Uterus (tissue), 4 donors: ENCODE data around the gene SIGLEC15. TPM values are rescaled to one million over a fixed set of nuclear protein-coding genes. Genes with fewer than 3 reads are reported as not detected.

Source experiments
- DNase-seq, 2 donors: peaks; one replicate each; pipeline ENCODE4 v3.0.0-alpha.2; 2019 to 2020
- H3K27ac ChIP-seq, 2 donors: fragments of 200-600 bp; sonication (generic); 1 replicate in 1 of 2; 2 replicates in 1 of 2; pipeline ENCODE4 v1.5.1; 2016 to 2018
- H3K27me3 ChIP-seq, 2 donors: fragments of 200-600 bp; sonication (generic); one replicate each; pipeline ENCODE4 v1.5.1; 2018 to 2019; ENCODE audit warnings: control low read depth in 1 of 2
- H3K36me3 ChIP-seq, 2 donors: fragments of 200-600 bp; sonication (generic); one replicate each; pipeline ENCODE4 v1.5.1; 2019; ENCODE audit warnings: control low read depth in 1 of 2
- H3K4me1 ChIP-seq, 2 donors: fragments of 200-600 bp; sonication (generic); one replicate each; pipeline ENCODE4 v1.5.1; 2018 to 2019; ENCODE audit warnings: control low read depth in 1 of 2
- H3K4me3 ChIP-seq, 2 donors: fragments of 200-600 bp; sonication (generic); 1 replicate in 1 of 2; 2 replicates in 1 of 2; pipeline ENCODE4 v1.5.1; 2018 to 2019; ENCODE audit warnings: mild to moderate bottlenecking in 1 of 2
- H3K9me3 ChIP-seq, 2 donors: fragments of 200-600 bp; sonication (generic); one replicate each; pipeline ENCODE4 v1.5.1; 2019; ENCODE audit warnings: control low read depth in 1 of 2
- CTCF ChIP-seq, 4 experiments: fragments of 200-600 bp in 2 of 4; fragments of 450-650 bp in 2 of 4; sonication (generic) in 2 of 4; IDR thresholded peaks; one replicate each; pipeline ENCODE4 v1.5.1; 2016 to 2019; ENCODE audit warnings: antibody characterized with exemption in 4 of 4, mild to moderate bottlenecking in 2 of 4, moderate library complexity in 1 of 4
- POLR2A ChIP-seq, 2 donors: fragments of 450-650 bp; IDR thresholded peaks; one replicate each; pipeline ENCODE4 v1.6.1; 2016; ENCODE audit warnings: antibody characterized with exemption in 2 of 2, mild to moderate bottlenecking in 1 of 2, moderate library complexity in 1 of 2
- intact Hi-C: fragments of 100-400 bp; cut with DNase I; formaldehyde crosslinking; loops from one replicate; pipeline ENCODE4 v1.15.1; 2023; ENCODE audit warnings: low total_unique reads
- total RNA-seq, 4 donors: library from RNA; depleted of rRNA in 3 of 4; stranded (reverse); fragments of >200 nt in 3 of 4; gene quantifications; one replicate each; pipeline versions ENCODE4 v1.1.0 to v1.2.4, GENCODE V29; 2014 to 2023
- donor health status: DM: yes; HTN: yes; CAD: no.

Gene SIGLEC15
- total RNA-seq, 4 donors from 2014 or later = 2.8 TPM; not detected in 3

GRCh38 chr18:45835057-45835636 is 9.7 kb downstream of the SIGLEC15 start:
- no peak for DNase-seq
- H3K36me3 ChIP-seq = no peaks in the 10 kb centered on the region
- H3K4me3 ChIP-seq = no peak overlapping the region
- intact Hi-C loops = no loop called here
- H3K4me1 ChIP-seq = no peaks in the 10 kb centered on the region
- H3K9me3 ChIP-seq = no peaks in the 10 kb centered on the region
- TF ChIP-seq CTCF (IDR thresholded peaks at IDR 0.05) = no peak
- TF ChIP-seq POLR2A (IDR thresholded peaks at IDR 0.05) = no peak
- H3K27ac ChIP-seq = no peak overlapping the region
- peaks cover 0 to 10% of the 10 kb centered on the region in 2 donors for H3K27me3 ChIP-seq

GRCh38 chr18:45836242-45837205 is 11.0 kb downstream of the SIGLEC15 start:
- H3K36me3 ChIP-seq = no peaks in the 10 kb centered on the region
- no peak overlapping the region for H3K27ac ChIP-seq
- TF ChIP-seq POLR2A (IDR thresholded peaks at IDR 0.05) (no peak), CTCF (IDR thresholded peaks at IDR 0.05) (no peak)
- H3K9me3 ChIP-seq = no peaks in the 10 kb centered on the region
- H3K4me3 ChIP-seq = no peak overlapping the region
- intact Hi-C loops = no loop called here
- no peaks in the 10 kb centered on the region for H3K4me1 ChIP-seq
- peaks cover 0 to 10% of the 10 kb centered on the region in 2 donors for H3K27me3 ChIP-seq
- DNase-seq = no peak

- intact Hi-C loops = no loop called here
- H3K4me1 ChIP-seq = no peaks in the 10 kb centered on the region
- no peak for DNase-seq
- H3K9me3 ChIP-seq = no peaks in the 10 kb centered on the region
- H3K4me3 ChIP-seq = peak overlapping the region in 1 of 2 donors; percentile 26
- H3K36me3 ChIP-seq = no peaks in the 10 kb centered on the region
- no peak overlapping the region for H3K27ac ChIP-seq
- TF ChIP-seq POLR2A (IDR thresholded peaks at IDR 0.05) = no peak
- TF ChIP-seq CTCF (IDR thresholded peaks at IDR 0.05) = peak in 1 of 4 experiments; percentile 22
- H3K27me3 ChIP-seq = peaks cover 0 to 10% of the 10 kb centered on the region in 2 donors
Measured at GRCh38 chr18:45837283-45838070, 12.0 kb downstream of the SIGLEC15 start.

GRCh38 chr18:45838302-45839070 is 13.0 kb downstream of the SIGLEC15 start:
- Histone ChIP-seq H3K27me3 (peaks cover 0 to 10% of the 10 kb centered on the region in 2 donors), H3K9me3 (no peaks in the 10 kb centered on the region), H3K36me3 (no peaks in the 10 kb centered on the region), H3K4me1 (no peaks in the 10 kb centered on the region), H3K4me3 (no peak overlapping the region), H3K27ac (no peak overlapping the region)
- no peak for DNase-seq
- intact Hi-C loops = no loop called here
- TF ChIP-seq POLR2A (IDR thresholded peaks at IDR 0.05) = no peak
- TF ChIP-seq CTCF (IDR thresholded peaks at IDR 0.05) = no peak
